NCI-H2029 (cell line): ENCODE data around the gene SPINK7.
"Not testable (repeated sequence)": the region's sequence is repeated elsewhere in the genome, so short reads cannot be mapped to it uniquely, and the experiment has no call there.

Source experiments
- DNase-seq: peaks from one replicate; lab custom pipeline; 2025; lab: John Stamatoyannopoulos, UW

Gene SPINK7

GRCh38 chr5:148312153-148312552 is at the start of gene SPINK7:
SPINK7 (plus strand) TSS chr5:148312423; CDS start chr5:148312484, 61 bp downstream.
- DNase-seq, result no peak

- no peak for DNase-seq
These were observed 44.3 kb upstream of the SPINK7 start for GRCh38 chr5:148267962-148268361.

- no peak for DNase-seq
These were observed 43.7 kb upstream of the SPINK7 start, which contains the start of gene SPINK13 for GRCh38 chr5:148268566-148268965. SPINK13 (plus strand) TSS chr5:148268794; CDS start chr5:148270073, 1,279 bp downstream.

GRCh38 chr5:148275129-148275528 is 37.1 kb upstream of the SPINK7 start:
- not testable (repeated sequence) for DNase-seq

- not testable (repeated sequence) for DNase-seq
These were observed 31.3 kb upstream of the SPINK7 start for GRCh38 chr5:148280893-148281292.

GRCh38 chr5:148281336-148281735 is 30.9 kb upstream of the SPINK7 start:
- DNase-seq, result not testable (repeated sequence)

- peak; percentile 7 for DNase-seq
These were observed 21.7 kb upstream of the SPINK7 start for GRCh38 chr5:148290271-148291195.

GRCh38 chr5:148297731-148298130 is 14.5 kb upstream of the SPINK7 start:
- no peak for DNase-seq

- no peak for DNase-seq
These were observed 5.8 kb upstream of the SPINK7 start for GRCh38 chr5:148306446-148306845.

- no peak for DNase-seq
These were observed 3.2 kb upstream of the SPINK7 start for GRCh38 chr5:148309019-148309418.

GRCh38 chr5:148309746-148310145 is 2.5 kb upstream of the SPINK7 start:
- DNase-seq, result no peak

- no peak for DNase-seq
These were observed 739 bp upstream of the SPINK7 start for GRCh38 chr5:148311484-148311883.

- DNase-seq, result no peak
These were observed 2.0 kb downstream of the SPINK7 start for GRCh38 chr5:148314187-148314586.

- no peak for DNase-seq
These were observed 2.5 kb downstream of the SPINK7 start for GRCh38 chr5:148314731-148315130.

- not testable (repeated sequence) for DNase-seq
These were observed 8.1 kb downstream of the SPINK7 start for GRCh38 chr5:148320011-148320963.

GRCh38 chr5:148333262-148333849 is 21.1 kb downstream of the SPINK7 start:
- DNase-seq, result no peak

GRCh38 chr5:148335259-148335658 is 23.0 kb downstream of the SPINK7 start, which contains the start of gene SPINK9:
SPINK9 (plus strand) TSS chr5:148335559; CDS start chr5:148335614, 55 bp downstream.
- no peak for DNase-seq

- DNase-seq, result no peak
These were observed 24.6 kb downstream of the SPINK7 start for GRCh38 chr5:148336704-148337435.

GRCh38 chr5:148342371-148343045 is 30.3 kb downstream of the SPINK7 start:
- DNase-seq, result no peak

- no peak for DNase-seq
These were observed 30.8 kb downstream of the SPINK7 start for GRCh38 chr5:148343046-148343407.
